Fibroblast of pulmonary artery (primary cell): Measurements from ENCODE around the gene QPRT.
"Not testable (repeated sequence)": the region's sequence is repeated elsewhere in the genome, so short reads cannot be mapped to it uniquely, and the experiment has no call there.

Experiments used
- DNase-seq: peaks from one replicate; pipeline ENCODE4 v3.0.0-alpha.2; 2010; ENCODE audit warnings: low read depth
- H3K4me3 ChIP-seq: replicated peaks from 2 replicates; pipeline ENCODE4 v1.5.1; 2011; ENCODE audit warnings: low read depth, mild to moderate bottlenecking, control low read depth, low read length, moderate library complexity
- TF ChIP-seq, protein P1 (sequence below): IDR thresholded peaks from 2 replicates; pipeline ENCODE4 v1.5.1; 2011; ENCODE audit warnings: mild to moderate bottlenecking, control low read depth, low read length, inconsistent platforms; ENCODE audit errors: missing control alignments

QPRT gene

DNA sequence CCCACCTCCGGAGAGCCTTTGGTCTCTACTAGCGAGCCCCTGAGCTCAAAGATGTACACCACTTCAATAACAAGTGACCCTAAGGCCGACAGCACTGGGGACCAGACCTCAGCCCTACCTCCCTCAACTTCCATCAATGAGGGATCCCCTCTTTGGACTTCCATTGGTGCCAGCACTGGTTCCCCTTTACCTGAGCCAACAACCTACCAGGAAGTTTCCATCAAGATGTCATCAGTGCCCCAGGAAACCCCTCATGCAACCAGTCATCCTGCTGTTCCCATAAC lies 15.2 kb upstream of the QPRT start:
- no peak for DNase-seq
- no peak overlapping the region for H3K4me3 ChIP-seq
- TF ChIP-seq, protein P1, sequence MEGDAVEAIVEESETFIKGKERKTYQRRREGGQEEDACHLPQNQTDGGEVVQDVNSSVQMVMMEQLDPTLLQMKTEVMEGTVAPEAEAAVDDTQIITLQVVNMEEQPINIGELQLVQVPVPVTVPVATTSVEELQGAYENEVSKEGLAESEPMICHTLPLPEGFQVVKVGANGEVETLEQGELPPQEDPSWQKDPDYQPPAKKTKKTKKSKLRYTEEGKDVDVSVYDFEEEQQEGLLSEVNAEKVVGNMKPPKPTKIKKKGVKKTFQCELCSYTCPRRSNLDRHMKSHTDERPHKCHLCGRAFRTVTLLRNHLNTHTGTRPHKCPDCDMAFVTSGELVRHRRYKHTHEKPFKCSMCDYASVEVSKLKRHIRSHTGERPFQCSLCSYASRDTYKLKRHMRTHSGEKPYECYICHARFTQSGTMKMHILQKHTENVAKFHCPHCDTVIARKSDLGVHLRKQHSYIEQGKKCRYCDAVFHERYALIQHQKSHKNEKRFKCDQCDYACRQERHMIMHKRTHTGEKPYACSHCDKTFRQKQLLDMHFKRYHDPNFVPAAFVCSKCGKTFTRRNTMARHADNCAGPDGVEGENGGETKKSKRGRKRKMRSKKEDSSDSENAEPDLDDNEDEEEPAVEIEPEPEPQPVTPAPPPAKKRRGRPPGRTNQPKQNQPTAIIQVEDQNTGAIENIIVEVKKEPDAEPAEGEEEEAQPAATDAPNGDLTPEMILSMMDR = no peak

DNA sequence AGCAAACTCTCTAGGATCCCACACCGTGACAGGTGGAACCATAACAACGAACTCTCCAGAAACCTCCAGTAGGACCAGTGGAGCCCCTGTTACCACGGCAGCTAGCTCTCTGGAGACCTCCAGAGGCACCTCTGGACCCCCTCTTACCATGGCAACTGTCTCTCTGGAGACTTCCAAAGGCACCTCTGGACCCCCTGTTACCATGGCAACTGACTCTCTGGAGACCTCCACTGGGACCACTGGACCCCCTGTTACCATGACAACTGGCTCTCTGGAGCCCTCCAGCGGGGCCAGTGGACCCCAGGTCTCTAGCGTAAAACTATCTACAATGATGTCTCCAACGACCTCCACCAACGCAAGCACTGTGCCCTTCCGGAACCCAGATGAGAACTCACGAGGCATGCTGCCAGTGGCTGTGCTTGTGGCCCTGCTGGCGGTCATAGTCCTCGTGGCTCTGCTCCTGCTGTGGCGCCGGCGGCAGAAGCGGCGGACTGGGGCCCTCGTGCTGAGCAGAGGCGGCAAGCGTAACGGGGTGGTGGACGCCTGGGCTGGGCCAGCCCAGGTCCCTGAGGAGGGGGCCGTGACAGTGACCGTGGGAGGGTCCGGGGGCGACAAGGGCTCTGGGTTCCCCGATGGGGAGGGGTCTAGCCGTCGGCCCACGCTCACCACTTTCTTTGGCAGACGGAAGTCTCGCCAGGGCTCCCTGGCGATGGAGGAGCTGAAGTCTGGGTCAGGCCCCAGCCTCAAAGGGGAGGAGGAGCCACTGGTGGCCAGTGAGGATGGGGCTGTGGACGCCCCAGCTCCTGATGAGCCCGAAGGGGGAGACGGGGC lies 14.7 kb upstream of the QPRT start:
- TF ChIP-seq, protein P1 = no peak
- H3K4me3 ChIP-seq = no peak overlapping the region
- no peak for DNase-seq

DNA sequence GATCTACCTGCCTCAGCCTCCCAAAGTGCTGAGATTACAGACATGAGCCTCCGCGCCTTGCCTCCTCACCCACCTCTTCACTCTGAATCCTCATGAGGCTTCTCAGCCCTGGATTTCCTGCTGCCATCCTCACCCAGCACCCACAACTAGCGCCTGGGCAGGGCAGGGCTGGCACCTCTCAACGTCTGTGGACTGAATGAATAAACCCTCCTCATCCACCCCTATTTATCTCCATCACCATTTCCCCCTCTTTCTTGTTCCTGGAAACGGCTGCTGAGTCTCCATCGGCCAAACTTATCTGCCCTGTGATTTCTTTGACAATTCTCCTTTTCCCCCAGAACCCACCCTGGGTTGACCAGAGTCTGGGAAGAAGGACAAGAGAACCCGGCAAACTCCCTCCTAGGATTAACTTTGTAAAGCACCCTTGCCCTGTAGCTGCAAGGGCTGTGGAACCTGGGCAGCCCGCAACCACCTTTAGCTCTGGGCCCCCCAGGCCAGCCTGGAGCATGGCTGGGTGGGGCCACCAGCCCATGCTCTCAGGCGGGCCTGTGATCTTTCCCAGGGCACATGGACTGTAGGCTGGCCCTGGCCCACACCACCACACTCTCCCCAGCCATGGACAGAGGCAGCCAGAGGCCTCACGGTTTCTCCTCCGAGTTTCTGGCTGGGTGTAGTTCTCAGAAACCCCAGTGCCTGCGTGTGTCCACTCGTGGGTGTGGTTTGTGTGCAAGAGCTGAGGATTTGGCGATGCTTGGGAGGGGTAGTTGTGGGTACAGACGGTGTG lies 13.5 kb upstream of the QPRT start:
- H3K4me3 ChIP-seq = no peak overlapping the region
- TF ChIP-seq, protein P1 = no peak
- DNase-seq = no peak

DNA sequence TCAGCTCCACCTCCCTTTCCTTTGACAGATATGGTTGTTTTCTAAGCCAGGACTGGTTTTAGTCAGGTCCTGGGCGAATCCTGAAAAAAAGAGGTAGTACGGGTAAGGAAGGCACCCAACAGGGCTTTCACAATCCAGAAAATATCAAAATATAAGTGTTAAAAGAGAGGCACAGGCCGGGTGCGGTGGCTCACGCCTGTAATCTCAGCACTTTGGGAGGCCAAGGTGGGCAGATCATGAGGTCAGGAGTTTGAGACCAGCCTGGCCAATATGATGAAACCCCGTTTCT lies 11.7 kb upstream of the QPRT start:
- not testable (repeated sequence) for DNase-seq, H3K4me3 ChIP-seq

DNA sequence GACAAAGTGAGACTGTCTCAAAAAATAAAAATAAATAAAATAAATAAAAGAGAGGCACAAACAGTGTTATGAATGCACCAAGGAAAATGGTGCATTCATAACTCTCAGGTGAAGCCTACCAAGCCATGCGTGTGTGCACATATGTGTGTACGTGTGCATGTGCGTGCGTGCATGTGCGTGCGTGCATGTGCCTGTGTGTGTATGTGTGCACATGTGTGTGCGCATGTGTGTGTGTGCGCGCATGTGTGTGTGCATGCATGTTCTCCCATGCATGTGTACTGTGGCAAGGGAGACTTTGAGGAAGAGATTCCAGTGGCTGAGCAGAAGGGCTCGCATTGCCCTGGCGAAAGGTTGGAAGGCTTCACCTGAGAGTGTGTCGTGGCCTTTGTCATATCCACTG lies 11.2 kb upstream of the QPRT start:
- TF ChIP-seq, protein P1 = no peak
- no peak overlapping the region for H3K4me3 ChIP-seq

DNA sequence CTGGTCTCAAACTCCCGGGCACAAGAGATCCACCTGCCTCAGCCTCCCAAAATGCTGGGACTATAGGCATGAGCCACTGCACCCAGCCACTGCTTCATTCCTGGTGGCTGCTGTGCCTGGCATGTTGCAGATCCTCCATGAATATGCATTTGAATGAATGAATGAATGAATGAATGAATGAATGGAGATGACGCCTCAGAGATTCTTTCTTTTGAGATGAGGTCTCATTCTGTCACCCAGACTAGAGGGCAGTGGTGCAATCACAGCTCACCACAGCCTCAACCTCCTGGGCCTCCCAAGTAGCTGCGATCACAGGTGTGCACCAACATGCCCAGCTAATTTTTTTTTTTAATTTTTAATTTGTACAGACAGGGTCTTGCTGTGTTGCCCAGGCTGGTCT lies 10.7 kb upstream of the QPRT start:
- TF ChIP-seq, protein P1 = no peak
- DNase-seq = no peak
- no peak overlapping the region for H3K4me3 ChIP-seq

More for the DNA sequence above, 11.2 kb upstream of the QPRT start:
- no peak for DNase-seq

DNA sequence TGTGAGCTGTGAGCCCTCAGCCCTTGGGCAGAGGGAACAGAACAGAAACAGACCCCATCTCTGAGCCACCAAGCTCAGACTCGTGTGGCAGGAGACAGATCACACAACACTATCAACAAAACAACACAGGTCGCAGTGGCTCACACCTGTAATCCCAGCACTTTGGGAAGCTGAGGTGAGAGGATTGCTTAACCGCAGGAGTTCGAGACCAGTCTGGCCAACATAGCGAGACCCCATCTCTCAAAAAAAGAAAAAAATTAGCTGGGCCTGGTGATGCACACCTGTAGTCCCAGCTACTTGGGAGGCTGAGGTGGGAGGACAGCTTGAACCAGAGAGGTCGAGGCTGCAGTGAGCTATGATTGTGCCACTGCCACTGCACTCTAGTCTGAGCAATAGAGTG lies 5.5 kb upstream of the QPRT start:
- DNase-seq = no peak
- TF ChIP-seq, protein P1 = no peak
- H3K4me3 ChIP-seq = no peak overlapping the region
